ENCODE results near the gene CTNNB1.

The CTNNB1 gene

DNA sequence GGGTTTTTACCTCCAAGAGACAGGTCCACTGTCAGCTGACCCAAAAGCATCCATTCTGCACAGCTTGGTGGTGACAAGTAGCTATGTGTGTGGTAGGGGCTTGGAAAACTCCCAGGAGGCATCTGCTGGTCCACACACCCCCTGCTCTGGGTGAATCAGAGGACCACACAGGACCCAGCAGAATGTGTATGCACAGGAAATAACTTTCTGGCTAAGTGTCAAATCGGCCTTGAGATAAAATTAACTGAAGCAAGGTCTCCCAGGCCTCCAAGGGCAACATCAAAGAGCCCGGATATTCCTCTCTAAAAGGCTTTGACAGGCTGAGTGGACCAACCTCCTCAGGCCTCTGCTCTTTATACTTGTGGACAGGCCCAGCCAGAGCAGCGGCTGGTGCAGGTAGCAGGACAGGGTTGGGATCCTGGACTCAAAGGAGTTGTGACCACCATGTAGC is 66.5 kb downstream of the CTNNB1 start:
- TF ChIP-seq OSR1 (CRISPR knock-in tag; IDR thresholded peaks at IDR 0.05): no peak
- no peak for TF ChIP-seq ZNF565 (CRISPR knock-in tag; conservative IDR thresholded peaks at IDR 0.05; ENCODE audit: low read depth)
- ATAC-seq: peak; percentile 39

GRCh38 chr3:41267975-41268640 is 68.8 kb downstream of the CTNNB1 start:
- ATAC-seq: peak; percentile 93
- TF ChIP-seq ISL1 (CRISPR knock-in tag; IDR thresholded peaks at IDR 0.05): no peak
- no peak for TF ChIP-seq TSHZ2 (CRISPR knock-in tag; IDR thresholded peaks at IDR 0.05)
- TF ChIP-seq SNAI2 (CRISPR knock-in tag; IDR thresholded peaks at IDR 0.05): no peak
- no peak for TF ChIP-seq CSDC2 (CRISPR knock-in tag; IDR thresholded peaks at IDR 0.05)
- TF ChIP-seq ZNF8 (CRISPR knock-in tag; IDR thresholded peaks at IDR 0.05): no peak
- TF ChIP-seq PPARA (CRISPR knock-in tag; IDR thresholded peaks at IDR 0.05; ENCODE audit: borderline replicate concordance): no peak
- TF ChIP-seq, protein P1, sequence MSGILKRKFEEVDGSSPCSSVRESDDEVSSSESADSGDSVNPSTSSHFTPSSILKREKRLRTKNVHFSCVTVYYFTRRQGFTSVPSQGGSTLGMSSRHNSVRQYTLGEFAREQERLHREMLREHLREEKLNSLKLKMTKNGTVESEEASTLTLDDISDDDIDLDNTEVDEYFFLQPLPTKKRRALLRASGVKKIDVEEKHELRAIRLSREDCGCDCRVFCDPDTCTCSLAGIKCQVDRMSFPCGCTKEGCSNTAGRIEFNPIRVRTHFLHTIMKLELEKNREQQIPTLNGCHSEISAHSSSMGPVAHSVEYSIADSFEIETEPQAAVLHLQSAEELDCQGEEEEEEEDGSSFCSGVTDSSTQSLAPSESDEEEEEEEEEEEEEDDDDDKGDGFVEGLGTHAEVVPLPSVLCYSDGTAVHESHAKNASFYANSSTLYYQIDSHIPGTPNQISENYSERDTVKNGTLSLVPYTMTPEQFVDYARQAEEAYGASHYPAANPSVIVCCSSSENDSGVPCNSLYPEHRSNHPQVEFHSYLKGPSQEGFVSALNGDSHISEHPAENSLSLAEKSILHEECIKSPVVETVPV (CRISPR knock-in tag; IDR thresholded peaks at IDR 0.05): no peak
- TF ChIP-seq ARNTL (CRISPR knock-in tag; IDR thresholded peaks at IDR 0.05; ENCODE audit: borderline replicate concordance, low read depth): no peak
- no peak for TF ChIP-seq ESRRG (CRISPR knock-in tag; IDR thresholded peaks at IDR 0.05)
- no peak for TF ChIP-seq TCF4 (CRISPR knock-in tag; IDR thresholded peaks at IDR 0.05; ENCODE audit: borderline replicate concordance)
- no peak for TF ChIP-seq ZC3H10 (CRISPR knock-in tag; IDR thresholded peaks at IDR 0.05)
- no peak for TF ChIP-seq ZNF565 (CRISPR knock-in tag; conservative IDR thresholded peaks at IDR 0.05; ENCODE audit: low read depth)
- TF ChIP-seq, protein P2, sequence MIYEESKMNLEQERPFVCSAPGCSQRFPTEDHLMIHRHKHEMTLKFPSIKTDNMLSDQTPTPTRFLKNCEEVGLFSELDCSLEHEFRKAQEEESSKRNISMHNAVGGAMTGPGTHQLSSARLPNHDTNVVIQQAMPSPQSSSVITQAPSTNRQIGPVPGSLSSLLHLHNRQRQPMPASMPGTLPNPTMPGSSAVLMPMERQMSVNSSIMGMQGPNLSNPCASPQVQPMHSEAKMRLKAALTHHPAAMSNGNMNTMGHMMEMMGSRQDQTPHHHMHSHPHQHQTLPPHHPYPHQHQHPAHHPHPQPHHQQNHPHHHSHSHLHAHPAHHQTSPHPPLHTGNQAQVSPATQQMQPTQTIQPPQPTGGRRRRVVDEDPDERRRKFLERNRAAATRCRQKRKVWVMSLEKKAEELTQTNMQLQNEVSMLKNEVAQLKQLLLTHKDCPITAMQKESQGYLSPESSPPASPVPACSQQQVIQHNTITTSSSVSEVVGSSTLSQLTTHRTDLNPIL (CRISPR knock-in tag; IDR thresholded peaks at IDR 0.05; ENCODE audit: low read depth): no peak
- TF ChIP-seq RARB (CRISPR knock-in tag; IDR thresholded peaks at IDR 0.05): no peak

DNA sequence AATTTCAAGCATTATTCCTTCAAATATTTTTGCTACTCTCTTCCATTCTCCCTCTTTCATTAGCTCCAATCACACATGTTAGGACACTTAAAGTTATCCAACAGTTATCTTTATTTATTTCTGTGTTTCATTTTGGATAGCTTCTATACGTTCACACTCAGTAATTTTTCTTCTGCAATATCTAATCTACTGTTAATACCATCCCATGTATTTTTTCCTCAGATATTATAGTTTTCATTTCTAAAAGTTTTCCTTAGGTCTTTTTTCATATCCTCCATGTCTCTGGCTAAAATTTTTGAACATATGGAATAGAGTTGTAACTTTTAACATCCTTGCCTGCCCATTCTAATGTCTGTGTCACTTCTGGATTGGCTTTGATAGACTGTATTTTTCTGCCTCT is 73.4 kb downstream of the CTNNB1 start:
- no peak for TF ChIP-seq TSHZ2 (CRISPR knock-in tag; IDR thresholded peaks at IDR 0.05)
- TF ChIP-seq, protein P2 (CRISPR knock-in tag; IDR thresholded peaks at IDR 0.05; ENCODE audit: low read depth): no peak
- no peak for TF ChIP-seq ISL1 (CRISPR knock-in tag; IDR thresholded peaks at IDR 0.05)
- TF ChIP-seq ZNF8 (CRISPR knock-in tag; IDR thresholded peaks at IDR 0.05): no peak
- no peak for TF ChIP-seq OSR1 (CRISPR knock-in tag; IDR thresholded peaks at IDR 0.05)
- no peak for TF ChIP-seq TCF4 (CRISPR knock-in tag; IDR thresholded peaks at IDR 0.05; ENCODE audit: borderline replicate concordance)
- TF ChIP-seq ARNTL (CRISPR knock-in tag; IDR thresholded peaks at IDR 0.05; ENCODE audit: borderline replicate concordance, low read depth): no peak
- no peak for TF ChIP-seq ESRRG (CRISPR knock-in tag; IDR thresholded peaks at IDR 0.05)
- TF ChIP-seq ZFP30 (CRISPR knock-in tag; IDR thresholded peaks at IDR 0.05): no peak
- no peak for TF ChIP-seq ZFP3 (CRISPR knock-in tag; IDR thresholded peaks at IDR 0.05)
- no peak for ATAC-seq

Data from SK-N-SH treated with all-trans-retinoic acid at 6 μM for 48 hours (cell line).